MCF 10A (cell line): ENCODE data around the gene ERVFRD-1. TPM values are rescaled to one million over a fixed set of nuclear protein-coding genes. Genes with fewer than 3 reads are reported as not detected.

ENCODE experiments used
- BruUV-seq: library from RNA; stranded (reverse); fragments of 400-500 nt; replicated peaks from 2 replicates; lab custom pipeline; 2021; lab: Mats Ljungman, UMichigan
- CTCF ChIA-PET: fragments of 300-600 bp; sonication (Branson Sonifier 250); formaldehyde crosslinking; extraction: SDS; loops from one replicate; lab custom pipeline; 2021; ENCODE audit warnings: antibody characterized with exemption, inconsistent platforms; lab: Yijun Ruan, JAX
- POLR2A ChIA-PET: fragments of 300-600, 350-650 bp; sonication (Branson Sonifier 250); formaldehyde crosslinking; extraction: SDS; loops from one replicate; lab custom pipeline; 2020; ENCODE audit warnings: antibody characterized with exemption, inconsistent platforms; lab: Yijun Ruan, JAX
- DNase-seq: peaks from one replicate; pipeline ENCODE4 v3.0.0-alpha.2; 2018; ENCODE audit not compliant: unreplicated experiment
- H3K27ac Mint-ChIP-seq: one replicate; pipeline ENCODE4 v1.8.0; 2022; ENCODE audit warnings: mild to moderate bottlenecking, low read depth, mixed read lengths; ENCODE audit not compliant: unreplicated experiment
- H3K27me3 Mint-ChIP-seq: one replicate; pipeline ENCODE4 v1.8.0; 2022; ENCODE audit warnings: mixed read lengths; ENCODE audit not compliant: insufficient read depth, unreplicated experiment
- H3K36me3 Mint-ChIP-seq: one replicate; pipeline ENCODE4 v1.8.0; 2022; ENCODE audit warnings: mild to moderate bottlenecking, moderate library complexity, mixed read lengths; ENCODE audit not compliant: insufficient read depth, unreplicated experiment
- H3K4me1 Mint-ChIP-seq: one replicate; pipeline ENCODE4 v1.8.0; 2022; ENCODE audit warnings: mixed read lengths; ENCODE audit not compliant: insufficient read depth, unreplicated experiment
- H3K4me3 Mint-ChIP-seq: one replicate; pipeline ENCODE4 v1.8.0; 2022; ENCODE audit warnings: mild to moderate bottlenecking, moderate library complexity, mixed read lengths; ENCODE audit not compliant: unreplicated experiment
- H3K9me3 Mint-ChIP-seq: one replicate; pipeline ENCODE4 v1.8.0; 2022; ENCODE audit warnings: mixed read lengths; ENCODE audit not compliant: unreplicated experiment
- intact Hi-C: fragments of 100-400 bp; cut with micrococcal nuclease; formaldehyde crosslinking; loops from 2 replicates; pipeline ENCODE4 v1.14.1; 2022
- total RNA-seq: library from RNA; stranded (reverse); gene quantifications from 2 replicates; pipeline ENCODE4 v1.2.3, GENCODE V29; 2022
- TF ChIP-seq, protein P1 (sequence below): fragments of 200-600 bp; IDR thresholded peaks from one replicate; pipeline ENCODE4 v1.8.0; 2022; ENCODE audit warnings: antibody characterized with exemption, mild to moderate bottlenecking; ENCODE audit not compliant: unreplicated experiment

Gene ERVFRD-1
- total RNA-seq, 1 experiment from 2014 or later = not detected

- POLR2A ChIA-PET = no interaction called here
- intact Hi-C loops = no loop called here
- H3K36me3 Mint-ChIP-seq = no peaks in the 10 kb centered on the region
- H3K27me3 Mint-ChIP-seq = no peaks in the 10 kb centered on the region
- TF ChIP-seq, protein P1, sequence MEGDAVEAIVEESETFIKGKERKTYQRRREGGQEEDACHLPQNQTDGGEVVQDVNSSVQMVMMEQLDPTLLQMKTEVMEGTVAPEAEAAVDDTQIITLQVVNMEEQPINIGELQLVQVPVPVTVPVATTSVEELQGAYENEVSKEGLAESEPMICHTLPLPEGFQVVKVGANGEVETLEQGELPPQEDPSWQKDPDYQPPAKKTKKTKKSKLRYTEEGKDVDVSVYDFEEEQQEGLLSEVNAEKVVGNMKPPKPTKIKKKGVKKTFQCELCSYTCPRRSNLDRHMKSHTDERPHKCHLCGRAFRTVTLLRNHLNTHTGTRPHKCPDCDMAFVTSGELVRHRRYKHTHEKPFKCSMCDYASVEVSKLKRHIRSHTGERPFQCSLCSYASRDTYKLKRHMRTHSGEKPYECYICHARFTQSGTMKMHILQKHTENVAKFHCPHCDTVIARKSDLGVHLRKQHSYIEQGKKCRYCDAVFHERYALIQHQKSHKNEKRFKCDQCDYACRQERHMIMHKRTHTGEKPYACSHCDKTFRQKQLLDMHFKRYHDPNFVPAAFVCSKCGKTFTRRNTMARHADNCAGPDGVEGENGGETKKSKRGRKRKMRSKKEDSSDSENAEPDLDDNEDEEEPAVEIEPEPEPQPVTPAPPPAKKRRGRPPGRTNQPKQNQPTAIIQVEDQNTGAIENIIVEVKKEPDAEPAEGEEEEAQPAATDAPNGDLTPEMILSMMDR = no peak
- H3K27ac Mint-ChIP-seq = no peak overlapping the region
- CTCF ChIA-PET = no interaction called here
- H3K9me3 Mint-ChIP-seq = peaks cover 20% of the 10 kb centered on the region
- H3K4me1 Mint-ChIP-seq = no peaks in the 10 kb centered on the region
- no TSS peak for BruUV-seq
- no peak overlapping the region for H3K4me3 Mint-ChIP-seq
- DNase-seq = no peak
Observed at GRCh38 chr6:11153447-11153846, 41.9 kb upstream of the ERVFRD-1 start.

DNA sequence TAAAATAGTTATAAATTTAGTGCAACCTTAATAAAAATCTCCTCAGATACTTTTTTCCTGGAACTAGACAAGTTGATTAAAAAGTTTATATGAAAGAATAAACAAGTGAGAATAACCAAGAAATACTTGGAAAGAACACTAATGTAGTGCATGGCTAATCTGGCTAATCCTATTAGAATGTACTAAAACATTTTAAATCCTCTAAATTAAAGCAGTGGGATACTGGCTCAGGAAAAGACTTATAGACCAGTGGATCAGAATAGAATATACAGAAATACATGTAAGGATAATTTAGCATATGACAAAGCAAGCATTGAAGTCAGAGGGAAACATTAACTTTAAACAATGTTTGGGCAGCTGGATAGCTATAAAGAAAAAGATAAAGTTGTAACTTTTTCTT is 41.1 kb upstream of the ERVFRD-1 start:
- BruUV-seq = no TSS peak
- CTCF ChIA-PET = no interaction called here
- DNase-seq = no peak
- H3K4me1 Mint-ChIP-seq = no peaks in the 10 kb centered on the region
- no peaks in the 10 kb centered on the region for H3K27me3 Mint-ChIP-seq
- H3K36me3 Mint-ChIP-seq = no peaks in the 10 kb centered on the region
- intact Hi-C loops = no loop called here
- no peak overlapping the region for H3K4me3 Mint-ChIP-seq
- no peak overlapping the region for H3K27ac Mint-ChIP-seq
- TF ChIP-seq, protein P1 = no peak
- POLR2A ChIA-PET = no interaction called here
- H3K9me3 Mint-ChIP-seq = peaks cover 20% of the 10 kb centered on the region

- BruUV-seq = no TSS peak
- no peak overlapping the region for H3K27ac Mint-ChIP-seq
- TF ChIP-seq, protein P1 = no peak
- intact Hi-C loops = no loop called here
- no peak overlapping the region for H3K4me3 Mint-ChIP-seq
- no peaks in the 10 kb centered on the region for H3K27me3 Mint-ChIP-seq
- peaks cover 1% of the 10 kb centered on the region for H3K4me1 Mint-ChIP-seq
- H3K36me3 Mint-ChIP-seq = no peaks in the 10 kb centered on the region
- no peak for DNase-seq
- ChIA-PET CTCF (interaction anchor here (0.6 to 9.1 kb wide), 2 partner anchors 101 to 346 kb away, joined by 3 to 114 read pairs; no protein-coding TSS in a partner anchor), POLR2A (interaction anchor here (0.7 kb wide), 1 partner anchor 406 kb away, joined by 3 read pairs; no protein-coding TSS in a partner anchor)
- H3K9me3 Mint-ChIP-seq = peaks cover 18% of the 10 kb centered on the region
Observed at GRCh38 chr6:11151488-11151887, 40.0 kb upstream of the ERVFRD-1 start.

GRCh38 chr6:11149551-11149950 is 38.0 kb upstream of the ERVFRD-1 start:
- H3K27ac Mint-ChIP-seq = no peak overlapping the region
- H3K27me3 Mint-ChIP-seq = no peaks in the 10 kb centered on the region

More at GRCh38 chr6:11149551-11149950, 38.0 kb upstream of the ERVFRD-1 start:
- no peak for DNase-seq
- BruUV-seq = no TSS peak
- TF ChIP-seq, protein P1 = no peak
- POLR2A ChIA-PET = interaction anchor here (0.7 to 1.5 kb wide), 3 partner anchors 21 to 56 kb away, joined by 3 to 4 read pairs (median 3); partner anchors contain the start of gene SMIM13
- Mint-ChIP-seq H3K4me3 (no peak overlapping the region), H3K36me3 (no peaks in the 10 kb centered on the region), H3K4me1 (peaks cover 6% of the 10 kb centered on the region), H3K9me3 (peaks cover 7% of the 10 kb centered on the region)
- CTCF ChIA-PET = interaction anchor here (9.1 kb wide), 1 partner anchor 348 kb away, joined by 114 read pairs; no protein-coding TSS in a partner anchor
- intact Hi-C loops = no loop called here
